Dedifferentiated amniotic fluid mesenchymal stem cell (primary cell): ENCODE results near the gene OSBPL5.
A peak's percentile ranks its signal among the peaks of the same experiment; 100 is the strongest.
"Not testable (repeated sequence)": the region's sequence is repeated elsewhere in the genome, so short reads cannot be mapped to it uniquely, and the experiment has no call there.

Experiments used
- DNase-seq: peaks from one replicate; pipeline ENCODE4 v3.0.0-alpha.2; 2016; ENCODE audit errors: extremely low spot score

OSBPL5 gene

GRCh38 chr11:3180869-3181268 lies 15.8 kb upstream of the OSBPL5 start:
- DNase-seq, result no peak

- no peak for DNase-seq
These were observed 13.2 kb upstream of the OSBPL5 start for GRCh38 chr11:3178349-3178748.

- no peak for DNase-seq
These were observed 12.8 kb upstream of the OSBPL5 start for GRCh38 chr11:3177931-3178330.

GRCh38 chr11:3176487-3176886 lies 11.4 kb upstream of the OSBPL5 start:
- DNase-seq, result no peak

- no peak for DNase-seq
These were observed 10.1 kb upstream of the OSBPL5 start for GRCh38 chr11:3175194-3175593.

GRCh38 chr11:3174387-3174786 lies 9.3 kb upstream of the OSBPL5 start:
- DNase-seq, result no peak

- DNase-seq, result no peak
These were observed 8.7 kb upstream of the OSBPL5 start for GRCh38 chr11:3173795-3174194.

GRCh38 chr11:3171931-3172560 lies 6.9 kb upstream of the OSBPL5 start:
- no peak for DNase-seq

GRCh38 chr11:3170756-3171650 lies 5.9 kb upstream of the OSBPL5 start:
- DNase-seq, result no peak

- no peak for DNase-seq
These were observed 5.1 kb upstream of the OSBPL5 start for GRCh38 chr11:3170044-3170755.

GRCh38 chr11:3169255-3170043 lies 4.3 kb upstream of the OSBPL5 start:
- DNase-seq, result peak; percentile 50

GRCh38 chr11:3168742-3169254 lies 3.7 kb upstream of the OSBPL5 start:
- DNase-seq, result not testable (repeated sequence)

- DNase-seq, result no peak
These were observed 2.3 kb upstream of the OSBPL5 start for GRCh38 chr11:3167143-3168119.

GRCh38 chr11:3166268-3167142 lies 1.4 kb upstream of the OSBPL5 start:
- DNase-seq, result no peak

GRCh38 chr11:3165916-3166267 lies 782 bp upstream of the OSBPL5 start:
- no peak for DNase-seq

GRCh38 chr11:3164552-3165151 lies 458 bp downstream of the OSBPL5 start:
- no peak for DNase-seq

- DNase-seq, result no peak
These were observed 965 bp downstream of the OSBPL5 start for GRCh38 chr11:3164138-3164551.

GRCh38 chr11:3163241-3163981 lies 1.7 kb downstream of the OSBPL5 start:
- no peak for DNase-seq
